ENCODE results near the gene CHRNB2. TPM values are rescaled to one million over a fixed set of nuclear protein-coding genes. Genes with fewer than 3 reads are reported as not detected.
"Not testable (repeated sequence)": the region's sequence is repeated elsewhere in the genome, so short reads cannot be mapped to it uniquely, and the experiment has no call there.

Gene CHRNB2
- total RNA-seq, 1 donor from 2014 or later: 2.7 TPM

- H3K4me1 Mint-ChIP-seq (ENCODE audit: low read depth): no peaks in the 10 kb centered on the region
- no peak for DNase-seq (ENCODE audit: low spot score, unreplicated experiment)
- no peak for TF ChIP-seq CTCF (IDR thresholded peaks at IDR 0.05; ENCODE audit: unreplicated experiment)
- H3K9me3 Mint-ChIP-seq (ENCODE audit: low read depth): peaks cover 4% of the 10 kb centered on the region
- no peaks in the 10 kb centered on the region for H3K36me3 Mint-ChIP-seq (ENCODE audit: insufficient read depth)
- peaks cover 6% of the 10 kb centered on the region for H3K27me3 Mint-ChIP-seq
- H3K27ac Mint-ChIP-seq: no peak overlapping the region
- no peak overlapping the region for H3K4me3 Mint-ChIP-seq (ENCODE audit: low read depth)
These were observed 40.4 kb upstream of the CHRNB2 start for GRCh38 chr1:154527192-154527591.

DNA sequence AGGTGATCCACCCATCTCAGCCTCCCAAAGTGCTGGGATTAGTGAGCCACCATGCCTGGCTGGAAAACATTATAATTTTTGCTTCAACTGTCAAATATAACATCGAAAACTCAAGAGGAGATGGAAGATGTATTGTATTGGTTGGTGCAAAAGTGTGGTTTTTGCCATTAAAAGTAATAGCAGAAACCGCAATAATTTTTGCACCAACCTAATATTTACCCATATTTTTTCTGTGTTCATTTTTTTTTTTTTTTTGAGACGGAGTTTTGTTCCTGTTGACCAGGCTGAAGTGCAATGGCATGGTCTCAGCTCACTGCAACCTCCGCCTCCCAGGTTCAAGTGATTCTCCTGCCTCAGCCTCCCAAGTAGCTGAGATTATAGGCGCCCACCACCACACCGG is 38.3 kb upstream of the CHRNB2 start:
- Mint-ChIP-seq H3K27ac (no peak overlapping the region), H3K36me3 (ENCODE audit: insufficient read depth) (no peaks in the 10 kb centered on the region), H3K4me3 (ENCODE audit: low read depth) (no peak overlapping the region), H3K4me1 (ENCODE audit: low read depth) (no peaks in the 10 kb centered on the region), H3K9me3 (ENCODE audit: low read depth) (peaks cover 4% of the 10 kb centered on the region), H3K27me3 (peaks cover 1% of the 10 kb centered on the region)
- TF ChIP-seq CTCF (IDR thresholded peaks at IDR 0.05; ENCODE audit: unreplicated experiment): no peak
- DNase-seq (ENCODE audit: low spot score, unreplicated experiment): no peak

DNA sequence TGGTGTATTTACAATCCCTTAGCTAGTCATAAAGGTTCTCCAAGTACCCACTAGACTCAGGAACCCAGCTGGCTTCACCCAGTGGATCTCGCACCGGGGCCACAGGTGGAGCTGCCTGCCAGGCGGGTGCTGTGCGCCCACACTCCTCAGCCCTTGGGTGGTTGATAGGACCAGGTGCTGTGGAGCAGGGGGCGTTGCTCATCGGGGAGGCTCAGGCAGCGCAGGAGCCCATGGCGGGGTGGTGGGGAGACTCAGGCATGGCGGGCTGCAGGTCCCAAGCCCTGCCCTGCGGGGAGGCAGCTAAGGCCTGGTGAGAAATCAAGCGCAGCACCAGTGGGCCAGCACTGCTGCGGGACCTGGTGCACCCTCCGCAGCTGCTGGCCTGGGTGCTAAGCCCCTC is 35.6 kb upstream of the CHRNB2 start:
- not testable (repeated sequence) for H3K27me3 Mint-ChIP-seq; H3K36me3 Mint-ChIP-seq (ENCODE audit: insufficient read depth); H3K4me1 Mint-ChIP-seq (ENCODE audit: low read depth); H3K9me3 Mint-ChIP-seq (ENCODE audit: low read depth); DNase-seq (ENCODE audit: low spot score, unreplicated experiment); H3K4me3 Mint-ChIP-seq (ENCODE audit: low read depth); H3K27ac Mint-ChIP-seq

- H3K36me3 Mint-ChIP-seq (ENCODE audit: insufficient read depth): no peaks in the 10 kb centered on the region
- H3K27ac Mint-ChIP-seq: no peak overlapping the region
- peak; percentile 46 for DNase-seq (ENCODE audit: low spot score, unreplicated experiment)
- peak; percentile 66 for TF ChIP-seq CTCF (IDR thresholded peaks at IDR 0.05; ENCODE audit: unreplicated experiment)
- H3K4me1 Mint-ChIP-seq (ENCODE audit: low read depth): no peaks in the 10 kb centered on the region
- no peak overlapping the region for H3K4me3 Mint-ChIP-seq (ENCODE audit: low read depth)
- peaks cover 14% of the 10 kb centered on the region for H3K27me3 Mint-ChIP-seq
- peaks cover 6% of the 10 kb centered on the region for H3K9me3 Mint-ChIP-seq (ENCODE audit: low read depth)
These were observed 33.4 kb upstream of the CHRNB2 start for GRCh38 chr1:154533952-154534844.

GRCh38 chr1:154536570-154536969 is 31.0 kb upstream of the CHRNB2 start:
- H3K9me3 Mint-ChIP-seq (ENCODE audit: low read depth): peaks cover 3% of the 10 kb centered on the region
- no peaks in the 10 kb centered on the region for H3K36me3 Mint-ChIP-seq (ENCODE audit: insufficient read depth)
- peaks cover 2% of the 10 kb centered on the region for H3K4me1 Mint-ChIP-seq (ENCODE audit: low read depth)
- no peak overlapping the region for H3K4me3 Mint-ChIP-seq (ENCODE audit: low read depth)
- H3K27me3 Mint-ChIP-seq: peaks cover 28% of the 10 kb centered on the region
- no peak overlapping the region for H3K27ac Mint-ChIP-seq
- no peak for TF ChIP-seq CTCF (IDR thresholded peaks at IDR 0.05; ENCODE audit: unreplicated experiment)
- DNase-seq (ENCODE audit: low spot score, unreplicated experiment): no peak

Data from progenitor cell of endocrine pancreas (in vitro differentiated cells).